ENCODE data around the gene GLG1. TPM values are rescaled to one million over a fixed set of nuclear protein-coding genes. Genes with fewer than 3 reads are reported as not detected.

GLG1 gene
- total RNA-seq, 1 experiment from 2014 or later: 99.1 TPM

GRCh38 chr16:74503412-74503811 lies 103.5 kb downstream of the GLG1 start:
- TF ChIP-seq CTCF (IDR thresholded peaks at IDR 0.05; ENCODE audit: unreplicated experiment): no peak
- H3K36me3 Mint-ChIP-seq (ENCODE audit: insufficient read depth, unreplicated experiment): peaks cover 71% of the 10 kb centered on the region
- no TSS peak for BruUV-seq (replicated peaks)
- CTCF ChIA-PET: interaction anchor here (1.0 kb wide), 1 partner anchor 23 kb away, joined by 3 read pairs; no protein-coding TSS in a partner anchor
- no peak for DNase-seq (ENCODE audit: unreplicated experiment)
- POLR2A ChIA-PET: interaction anchor here (1.1 kb wide), 2 partner anchors 22 to 136 kb away, joined by 3 read pairs; no protein-coding TSS in a partner anchor
- no peaks in the 10 kb centered on the region for H3K9me3 Mint-ChIP-seq (ENCODE audit: unreplicated experiment)
- H3K4me1 Mint-ChIP-seq (ENCODE audit: insufficient read depth, unreplicated experiment): peaks cover 14% of the 10 kb centered on the region
- H3K27me3 Mint-ChIP-seq (ENCODE audit: insufficient read depth, unreplicated experiment): no peaks in the 10 kb centered on the region
- no peak overlapping the region for H3K27ac Mint-ChIP-seq (ENCODE audit: low read depth, unreplicated experiment)
- H3K4me3 Mint-ChIP-seq (ENCODE audit: unreplicated experiment): no peak overlapping the region
- intact Hi-C loops (cut with micrococcal nuclease): no loop called here

GRCh38 chr16:74501484-74502478 lies 105.1 kb downstream of the GLG1 start:
- peaks cover 60% of the 10 kb centered on the region for H3K36me3 Mint-ChIP-seq (ENCODE audit: insufficient read depth, unreplicated experiment)
- POLR2A ChIA-PET: interaction anchor here (0.6 to 1.1 kb wide), 2 partner anchors 8 to 26 kb away, joined by 3 read pairs; no protein-coding TSS in a partner anchor
- DNase-seq (ENCODE audit: unreplicated experiment): no peak
- no peak for TF ChIP-seq CTCF (IDR thresholded peaks at IDR 0.05; ENCODE audit: unreplicated experiment)
- no peaks in the 10 kb centered on the region for H3K27me3 Mint-ChIP-seq (ENCODE audit: insufficient read depth, unreplicated experiment)
- no TSS peak for BruUV-seq (replicated peaks)
- H3K4me1 Mint-ChIP-seq (ENCODE audit: insufficient read depth, unreplicated experiment): peaks cover 5% of the 10 kb centered on the region
- CTCF ChIA-PET: interaction anchor here (0.6 kb wide), 1 partner anchor 1202 kb away, joined by 3 read pairs; no protein-coding TSS in a partner anchor
- intact Hi-C loops (cut with micrococcal nuclease): no loop called here
- H3K9me3 Mint-ChIP-seq (ENCODE audit: unreplicated experiment): no peaks in the 10 kb centered on the region
- no peak overlapping the region for H3K4me3 Mint-ChIP-seq (ENCODE audit: unreplicated experiment)
- no peak overlapping the region for H3K27ac Mint-ChIP-seq (ENCODE audit: low read depth, unreplicated experiment)

GRCh38 chr16:74500907-74501306 lies 106.0 kb downstream of the GLG1 start:
- TF ChIP-seq CTCF (IDR thresholded peaks at IDR 0.05; ENCODE audit: unreplicated experiment): no peak
- Mint-ChIP-seq H3K4me1 (ENCODE audit: insufficient read depth, unreplicated experiment) (no peaks in the 10 kb centered on the region), H3K4me3 (ENCODE audit: unreplicated experiment) (no peak overlapping the region), H3K36me3 (ENCODE audit: insufficient read depth, unreplicated experiment) (peaks cover 55% of the 10 kb centered on the region), H3K27me3 (ENCODE audit: insufficient read depth, unreplicated experiment) (no peaks in the 10 kb centered on the region), H3K9me3 (ENCODE audit: unreplicated experiment) (no peaks in the 10 kb centered on the region), H3K27ac (ENCODE audit: low read depth, unreplicated experiment) (no peak overlapping the region)
- no peak for DNase-seq (ENCODE audit: unreplicated experiment)
- intact Hi-C loops (cut with micrococcal nuclease): no loop called here
- ChIA-PET POLR2A (interaction anchor here (0.6 to 1.2 kb wide), 3 partner anchors 9 to 25 kb away, joined by 3 to 4 read pairs (median 3); no protein-coding TSS in a partner anchor), CTCF (interaction anchor here (1.1 kb wide), 1 partner anchor 20 kb away, joined by 4 read pairs; no protein-coding TSS in a partner anchor)
- TSS peak; percentile 8 for BruUV-seq (replicated peaks)

GRCh38 chr16:74499114-74499513 lies 107.8 kb downstream of the GLG1 start:
- Mint-ChIP-seq H3K36me3 (ENCODE audit: insufficient read depth, unreplicated experiment) (peaks cover 63% of the 10 kb centered on the region), H3K27me3 (ENCODE audit: insufficient read depth, unreplicated experiment) (no peaks in the 10 kb centered on the region), H3K4me3 (ENCODE audit: unreplicated experiment) (no peak overlapping the region), H3K27ac (ENCODE audit: low read depth, unreplicated experiment) (no peak overlapping the region), H3K4me1 (ENCODE audit: insufficient read depth, unreplicated experiment) (no peaks in the 10 kb centered on the region), H3K9me3 (ENCODE audit: unreplicated experiment) (no peaks in the 10 kb centered on the region)
- intact Hi-C loops (cut with micrococcal nuclease): no loop called here
- DNase-seq (ENCODE audit: unreplicated experiment): no peak
- no TSS peak for BruUV-seq (replicated peaks)
- no peak for TF ChIP-seq CTCF (IDR thresholded peaks at IDR 0.05; ENCODE audit: unreplicated experiment)
- POLR2A ChIA-PET: interaction anchor here (0.6 kb wide), 1 partner anchor 633 kb away, joined by 3 read pairs; no protein-coding TSS in a partner anchor
- CTCF ChIA-PET: interaction anchor here (0.6 kb wide), 2 partner anchors 68 to 1341 kb away, joined by 3 read pairs; no protein-coding TSS in a partner anchor

Data from MCF 10A (cell line).